ENCODE results near the gene THSD4.

DNA sequence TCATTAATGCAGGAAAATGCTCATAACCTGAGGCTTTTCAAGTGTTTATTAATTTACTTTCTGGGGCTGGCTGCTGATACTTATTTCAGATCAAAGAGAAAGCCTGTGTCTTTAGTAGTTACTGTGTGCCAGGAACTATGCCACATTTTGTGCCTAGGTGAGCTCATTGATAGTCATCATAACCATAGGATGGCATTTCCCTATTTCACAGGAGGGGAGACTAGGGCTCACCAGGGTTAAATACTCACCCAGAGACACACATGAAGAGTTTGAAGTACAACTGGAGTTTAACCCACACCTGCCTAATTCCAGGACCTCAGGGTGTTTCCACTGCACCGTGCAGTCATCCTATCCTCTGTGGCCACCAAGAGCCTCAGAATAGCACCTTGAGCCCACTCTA is 430.7 kb downstream of the THSD4 start:
- TF ChIP-seq POLR2A (IDR thresholded peaks at IDR 0.05; ENCODE audit: low read depth, low read length) (no peak), POLR2AphosphoS5 (IDR thresholded peaks at IDR 0.05; ENCODE audit: low read depth, low read length) (no peak)
